ENCODE results near the gene TBX1. TPM values are rescaled to one million over a fixed set of nuclear protein-coding genes. Genes with fewer than 3 reads are reported as not detected.

Gene TBX1
- total RNA-seq, 4 donors from 2014 or later = 1.6 to 7.0 (median 4.8) TPM

- Histone ChIP-seq H3K4me1 (peaks cover 45% of the 10 kb centered on the region), H3K27ac (peak overlapping the region; percentile 7), H3K4me3 (peak overlapping the region; percentile 48), H3K27me3 (peaks cover 29% of the 10 kb centered on the region), H3K36me3 (no peaks in the 10 kb centered on the region), H3K9me3 (no peaks in the 10 kb centered on the region)
- 40% methylated on average over 35 of the region's 103 CpGs for WGBS
- DNase-seq (ENCODE audit: low spot score in 2 of 2) = no peak
- TF ChIP-seq CTCF (IDR thresholded peaks at IDR 0.05) = peak in 1 of 2 donors; percentile 29
- TF ChIP-seq EP300 (IDR thresholded peaks at IDR 0.05) = no peak
These were observed 6.2 kb downstream of the TBX1 start for GRCh38 chr22:19766511-19767426.

GRCh38 chr22:19767427-19768341, 7.1 kb downstream of the TBX1 start:
- peaks cover 24% of the 10 kb centered on the region for H3K27me3 ChIP-seq
- peak overlapping the region; percentile 11 for H3K27ac ChIP-seq
- no peaks in the 10 kb centered on the region for H3K9me3 ChIP-seq
- no peak for TF ChIP-seq EP300 (IDR thresholded peaks at IDR 0.05)
- TF ChIP-seq POLR2A (IDR thresholded peaks at IDR 0.05) = no peak
- no peak for TF ChIP-seq CTCF (IDR thresholded peaks at IDR 0.05)
- TF ChIP-seq POLR2AphosphoS5 (IDR thresholded peaks at IDR 0.05) = no peak
- no peaks in the 10 kb centered on the region for H3K36me3 ChIP-seq
- H3K4me1 ChIP-seq = peaks cover 37% of the 10 kb centered on the region
- WGBS = 65% methylated on average over 31 of the region's 35 CpGs
- DNase-seq (ENCODE audit: low spot score in 2 of 2) = no peak
- peak overlapping the region; percentile 48 for H3K4me3 ChIP-seq

- H3K4me1 ChIP-seq = peaks cover 43% of the 10 kb centered on the region
- H3K27me3 ChIP-seq = peaks cover 8% of the 10 kb centered on the region
- no peaks in the 10 kb centered on the region for H3K9me3 ChIP-seq
- WGBS = no CpG with 5 or more reads among the region's 12 CpGs
- H3K4me3 ChIP-seq = no peak overlapping the region
- no peak overlapping the region for H3K27ac ChIP-seq
- DNase-seq (ENCODE audit: low spot score in 2 of 2) = no peak
- no peak for TF ChIP-seq CTCF (IDR thresholded peaks at IDR 0.05)
- TF ChIP-seq POLR2AphosphoS5 (IDR thresholded peaks at IDR 0.05) = no peak
- no peaks in the 10 kb centered on the region for H3K36me3 ChIP-seq
These were observed 8.8 kb downstream of the TBX1 start for GRCh38 chr22:19769393-19769715.

GRCh38 chr22:19770349-19771220, 10.0 kb downstream of the TBX1 start:
- no peaks in the 10 kb centered on the region for H3K36me3 ChIP-seq
- WGBS = 77% methylated on average over 14 of the region's 25 CpGs
- peaks cover 31% of the 10 kb centered on the region for H3K4me1 ChIP-seq
- H3K9me3 ChIP-seq = no peaks in the 10 kb centered on the region
- H3K27ac ChIP-seq = no peak overlapping the region
- H3K4me3 ChIP-seq = no peak overlapping the region
- no peak for TF ChIP-seq EP300 (IDR thresholded peaks at IDR 0.05)
- no peak for TF ChIP-seq POLR2A (IDR thresholded peaks at IDR 0.05)
- no peak for TF ChIP-seq POLR2AphosphoS5 (IDR thresholded peaks at IDR 0.05)
- no peak for TF ChIP-seq CTCF (IDR thresholded peaks at IDR 0.05)
- peaks cover 8% of the 10 kb centered on the region for H3K27me3 ChIP-seq
- no peak for DNase-seq (ENCODE audit: low spot score in 2 of 2)
